NK-92 (cell line): ENCODE results near the gene ZNF775.

Experiments
- DNase-seq: peaks from one replicate; lab custom pipeline; 2025; ENCODE audit not compliant: unreplicated experiment; lab: John Stamatoyannopoulos, UW

Gene ZNF775

GRCh38 chr7:150410680-150411346 lies 31.7 kb downstream of the ZNF775 start:
- DNase-seq, result no peak

DNA sequence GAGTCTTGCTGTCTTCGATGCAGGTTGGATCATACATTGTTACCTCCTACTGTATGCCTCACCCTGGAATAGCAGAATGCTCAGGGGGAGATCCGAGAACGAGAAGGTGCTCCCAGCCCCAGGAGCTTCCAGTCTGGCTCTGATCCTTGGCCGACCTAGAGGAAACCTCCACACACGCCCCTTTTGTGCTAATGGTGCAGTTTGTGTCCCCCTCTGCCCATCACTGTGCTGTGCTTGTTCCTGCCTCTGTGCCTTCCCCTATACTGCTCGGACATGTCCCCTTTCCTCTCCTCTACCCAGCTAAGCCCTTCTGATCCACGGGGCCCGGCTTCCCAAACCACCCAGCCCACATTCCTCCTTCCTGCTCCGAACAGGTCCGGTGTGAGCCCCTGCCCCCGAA lies 32.5 kb downstream of the ZNF775 start:
- no peak for DNase-seq

- DNase-seq, result no peak
These were observed 32.9 kb downstream of the ZNF775 start for GRCh38 chr7:150412016-150412415.

GRCh38 chr7:150412518-150413488 lies 33.7 kb downstream of the ZNF775 start:
- DNase-seq, result no peak

- no peak for DNase-seq
These were observed 34.5 kb downstream of the ZNF775 start for GRCh38 chr7:150413640-150414081.

- no peak for DNase-seq
These were observed 36.3 kb downstream of the ZNF775 start for GRCh38 chr7:150415161-150416153.

GRCh38 chr7:150417239-150417638 lies 38.1 kb downstream of the ZNF775 start:
- DNase-seq, result no peak

DNA sequence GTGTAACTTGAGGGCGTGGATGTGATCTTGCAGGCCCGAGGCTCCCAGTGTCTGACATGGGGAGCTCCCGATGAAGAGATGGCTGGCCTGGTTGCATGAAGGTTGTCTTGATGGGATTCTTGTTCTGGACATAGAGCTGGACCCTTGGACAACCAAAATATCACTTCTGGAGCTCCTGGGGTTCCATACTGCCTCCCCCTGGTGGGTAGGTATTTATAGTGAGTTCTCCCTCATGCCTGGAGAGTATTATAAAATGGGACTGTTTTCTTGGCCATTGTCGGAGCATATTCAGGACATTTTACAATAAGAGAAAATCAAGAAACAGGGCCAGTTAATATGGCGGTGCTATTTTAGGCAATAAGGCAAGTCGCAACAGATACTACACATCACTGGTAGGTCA lies 38.7 kb downstream of the ZNF775 start:
- DNase-seq, result no peak

DNA sequence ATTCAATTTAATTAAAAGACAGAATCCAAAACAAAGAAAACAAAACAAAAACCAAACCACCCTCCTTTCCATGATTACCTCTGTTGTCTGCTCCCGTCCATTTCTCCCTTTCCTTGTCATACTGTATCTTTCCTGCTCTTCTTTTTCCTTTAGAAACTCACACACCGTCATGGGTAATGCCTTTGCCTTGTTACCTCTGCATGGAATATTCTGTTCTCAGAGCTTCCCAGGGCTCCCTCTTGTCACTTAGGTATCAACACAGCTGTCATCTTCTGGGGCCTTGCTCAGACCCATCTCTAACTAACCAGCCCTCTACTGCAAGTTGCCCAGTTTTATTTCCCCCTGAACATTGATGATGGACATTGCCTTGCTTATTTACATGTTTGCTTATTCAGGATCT lies 41.1 kb downstream of the ZNF775 start:
- DNase-seq, result no peak

DNA sequence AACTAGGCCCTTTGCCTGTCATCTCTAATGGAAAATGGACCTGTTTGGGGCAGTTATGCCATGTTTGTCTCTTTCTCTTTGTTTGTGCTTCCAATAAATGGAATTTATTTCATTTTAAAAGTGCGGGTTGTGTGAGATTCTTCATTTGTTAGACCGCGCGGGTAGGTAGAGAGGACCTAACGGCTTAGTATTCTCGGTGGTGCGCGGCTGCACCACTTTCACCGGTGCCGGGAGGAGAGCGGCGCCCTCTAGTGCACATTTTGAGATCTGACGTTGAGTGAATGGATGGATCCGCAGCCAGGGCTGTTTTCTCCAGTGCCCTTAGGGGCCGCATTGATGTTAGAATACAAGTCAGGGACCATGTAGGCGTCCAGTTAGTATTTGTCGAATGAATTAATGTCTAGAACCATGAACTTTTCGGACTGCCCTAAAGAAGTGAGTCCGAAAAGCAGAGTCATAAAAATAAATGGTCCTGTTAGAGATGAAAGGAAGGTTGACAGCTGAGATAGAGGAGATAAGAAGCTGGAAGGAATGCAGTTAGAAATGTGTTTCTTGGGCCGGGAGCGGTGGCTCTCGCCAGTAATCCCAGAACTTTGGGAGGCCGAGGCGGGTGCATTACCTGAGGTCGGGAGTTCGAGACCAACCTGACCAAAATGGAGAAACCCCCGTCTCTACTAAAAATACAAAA lies 42.0 kb downstream of the ZNF775 start:
- DNase-seq, result peak; percentile 61

- no peak for DNase-seq
These were observed 42.7 kb downstream of the ZNF775 start for GRCh38 chr7:150421831-150422230.

GRCh38 chr7:150425670-150426069 lies 46.5 kb downstream of the ZNF775 start:
- DNase-seq, result no peak

GRCh38 chr7:150428671-150429451 lies 49.7 kb downstream of the ZNF775 start:
- no peak for DNase-seq

DNA sequence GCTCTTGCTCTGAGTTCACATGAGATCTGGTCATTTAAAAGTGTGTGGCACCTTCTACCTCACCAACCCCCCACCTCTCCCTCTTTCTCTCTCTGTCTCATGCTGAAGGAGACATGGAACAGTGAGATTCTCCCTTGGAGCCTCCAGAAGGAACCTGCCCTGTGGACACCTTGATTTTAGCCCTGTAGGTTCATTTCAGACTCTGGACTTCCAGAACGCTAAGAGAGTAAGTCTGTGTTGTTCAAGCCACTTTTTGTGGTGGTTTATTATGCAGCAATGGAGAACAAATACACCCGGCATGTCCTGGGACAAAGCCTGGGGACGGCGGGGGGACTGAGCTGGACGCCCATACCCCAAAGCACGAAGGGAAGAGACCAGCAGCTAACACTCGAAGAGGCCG lies 50.6 kb downstream of the ZNF775 start:
- no peak for DNase-seq

DNA sequence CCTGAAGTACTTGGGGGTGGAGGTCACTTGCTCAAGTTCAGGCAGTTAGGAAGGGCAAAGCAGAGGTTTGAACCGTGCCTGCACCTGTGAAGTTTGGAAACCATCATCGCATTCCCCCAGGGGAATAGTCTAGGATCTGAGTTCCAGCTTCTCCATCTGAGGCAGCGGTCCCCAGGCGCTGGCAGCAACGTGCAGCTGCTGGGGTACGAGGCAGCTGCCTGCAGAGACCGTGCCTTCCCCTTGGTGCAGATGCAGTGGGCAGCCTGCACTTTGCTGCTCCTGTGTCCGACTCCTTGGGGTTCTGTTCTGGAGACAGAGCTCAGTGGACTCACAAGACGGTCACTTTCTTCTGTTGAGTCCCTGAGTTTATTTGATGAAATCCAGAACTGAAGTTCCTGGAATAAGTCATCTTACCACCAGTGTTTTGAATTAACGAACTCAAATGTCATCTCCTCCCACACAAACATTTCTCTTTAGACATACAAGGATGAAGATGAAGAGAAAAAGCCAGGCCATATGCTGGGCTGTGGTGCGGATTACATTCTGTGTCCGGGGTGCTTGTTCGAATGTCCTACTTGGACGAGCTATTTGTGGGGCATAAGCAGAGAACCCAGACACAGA lies 51.4 kb downstream of the ZNF775 start:
- no peak for DNase-seq

- no peak for DNase-seq
These were observed 52.9 kb downstream of the ZNF775 start for GRCh38 chr7:150431839-150432658.

- no peak for DNase-seq
These were observed 54.1 kb downstream of the ZNF775 start for GRCh38 chr7:150432915-150433892.
